Adrenal gland (tissue), 12 donors: Measurements from ENCODE around the gene HDAC10. TPM values are rescaled to one million over a fixed set of nuclear protein-coding genes. Genes with fewer than 3 reads are reported as not detected.
"Not testable (repeated sequence)": the region's sequence is repeated elsewhere in the genome, so short reads cannot be mapped to it uniquely, and the experiment has no call there.

Experiments used
- DNase-seq, 7 donors: peaks; one replicate each; pipeline ENCODE4 v3.0.0-alpha.2; 2019 to 2020
- H3K27ac ChIP-seq, 5 donors: fragments of 200-600 bp; sonication (generic) in 4 of 5; 1 replicate in 3 of 5; 2 replicates in 2 of 5; pipeline versions ENCODE4 v1.5.1 to v1.8.0; 2016 to 2020; ENCODE audit warnings: mild to moderate bottlenecking in 1 of 5
- H3K27me3 ChIP-seq: fragments of 200-600 bp; 2 replicates; pipeline ENCODE4 v1.8.0; 2021
- H3K36me3 ChIP-seq, 2 donors: fragments of 200-600 bp; replicated peaks in 1 of 2; 1 replicate in 1 of 2; 2 replicates in 1 of 2; pipeline versions ENCODE4 v1.5.1 to v1.8.0; 2018 to 2022
- H3K4me1 ChIP-seq, 2 donors: fragments of 200-600 bp; replicated peaks in 1 of 2; 1 replicate in 1 of 2; 2 replicates in 1 of 2; pipeline versions ENCODE4 v1.5.1 to v1.8.0; 2018 to 2021
- H3K4me3 ChIP-seq, 4 donors: fragments of 200-600 bp; sonication (generic) in 3 of 4; one replicate each; pipeline ENCODE4 v1.5.1; 2016 to 2018
- H3K9me3 ChIP-seq, 3 donors: fragments of 200-600 bp; sonication (generic) in 1 of 3; replicated peaks in 1 of 3; 1 replicate in 2 of 3; 2 replicates in 1 of 3; pipeline versions ENCODE4 v1.5.1 to v1.8.0; 2016 to 2021
- POLR2A ChIP-seq, 2 donors: fragments of 450-650 bp; IDR thresholded peaks; one replicate each; pipeline ENCODE4 v1.6.1; 2017; ENCODE audit warnings: antibody characterized with exemption in 2 of 2, mild to moderate bottlenecking in 2 of 2, moderate library complexity in 1 of 2
- WGBS, 4 donors: extraction: QIAGEN DNeasy Blood & Tissue Kit in 2 of 4; methylation state at CpG; one replicate each; pipeline versions ENCODE4 v1.1.5 to v1.1.7; 2013 to 2017; 5-methylcytosine and 5-hydroxymethylcytosine counted together
- intact Hi-C, 2 donors: fragments of 100-400 bp; cut with DNase I; formaldehyde crosslinking; loops; one replicate each; pipeline versions ENCODE4 v1.14.1 to v1.15.0; 2022 to 2023
- polyA plus RNA-seq, 3 donors: library from polyadenylated mRNA; stranded (reverse); fragments of 200-250 nt in 2 of 3; fragments of 350-450 nt in 1 of 3; fragmentation: Illumina TruSeq in 1 of 3; extraction: RNeasy Lipid Tissue Mini Kit (QIAGEN cat#74804) in 1 of 3; gene quantifications; one replicate each; pipeline ENCODE4 v1.2.3, GENCODE V29; 2013 to 2014
- total RNA-seq, 9 donors: library from RNA; depleted of rRNA in 4 of 9; stranded (reverse); fragments of >200 nt in 4 of 9; fragments of 120-200 nt in 1 of 9; fragmentation: NEBNext Ultra II Directional in 1 of 9; extraction: Animal tissue kit (Norgen Biotek cat#: 25700) in 1 of 9; gene quantifications; one replicate each; pipeline versions ENCODE4 v1.1.0 to v1.2.4, GENCODE V29; 2013 to 2023
- TF ChIP-seq, protein P1 (sequence below), 6 experiments: fragments of 450-650 bp in 4 of 6; fragments of 200-600 bp in 2 of 6; sonication (generic) in 1 of 6; IDR thresholded peaks; 1 replicate in 5 of 6; 2 replicates in 1 of 6; pipeline versions ENCODE4 v1.5.1 to v1.8.0; 2016 to 2021; ENCODE audit warnings: antibody characterized with exemption in 6 of 6, mild to moderate bottlenecking in 2 of 6, moderate library complexity in 1 of 6
- donor health status: healthy with polysubstance abuse.
- donor health status: Bipolar disorder and iron deficiency.
- donor health status: DM: yes; HTN: yes; CAD: no.
- donor health status: DM: no; HTN: no; CAD: no.
- donor health status: DM: no; HTN: no; CAD: no.
- donor health status: DM: yes; HTN: yes; CAD: no.

HDAC10 gene
- total and polyA plus RNA-seq, 12 donors = 2.0 to 179 (median 41.5) TPM

- Histone ChIP-seq H3K36me3 (peaks cover 0 to 46% of the 10 kb centered on the region in 2 donors), H3K4me3 (no peak overlapping the region), H3K27ac (no peak overlapping the region), H3K4me1 (peaks cover 9 to 22% of the 10 kb centered on the region in 2 donors), H3K9me3 (no peaks in the 10 kb centered on the region), H3K27me3 (no peaks in the 10 kb centered on the region)
- 33 to 56% (median 44%) methylated on average over 3 to 10 of the region's 10 CpGs; no CpG with 5 or more reads in 1 of the 4 donors for WGBS, 4 donors
- intact Hi-C loops = loop anchor here in 1 of 2 donors (5.0 kb wide), 1 partner anchor 54 kb away; no protein-coding TSS in a partner anchor
- TF ChIP-seq, protein P1, sequence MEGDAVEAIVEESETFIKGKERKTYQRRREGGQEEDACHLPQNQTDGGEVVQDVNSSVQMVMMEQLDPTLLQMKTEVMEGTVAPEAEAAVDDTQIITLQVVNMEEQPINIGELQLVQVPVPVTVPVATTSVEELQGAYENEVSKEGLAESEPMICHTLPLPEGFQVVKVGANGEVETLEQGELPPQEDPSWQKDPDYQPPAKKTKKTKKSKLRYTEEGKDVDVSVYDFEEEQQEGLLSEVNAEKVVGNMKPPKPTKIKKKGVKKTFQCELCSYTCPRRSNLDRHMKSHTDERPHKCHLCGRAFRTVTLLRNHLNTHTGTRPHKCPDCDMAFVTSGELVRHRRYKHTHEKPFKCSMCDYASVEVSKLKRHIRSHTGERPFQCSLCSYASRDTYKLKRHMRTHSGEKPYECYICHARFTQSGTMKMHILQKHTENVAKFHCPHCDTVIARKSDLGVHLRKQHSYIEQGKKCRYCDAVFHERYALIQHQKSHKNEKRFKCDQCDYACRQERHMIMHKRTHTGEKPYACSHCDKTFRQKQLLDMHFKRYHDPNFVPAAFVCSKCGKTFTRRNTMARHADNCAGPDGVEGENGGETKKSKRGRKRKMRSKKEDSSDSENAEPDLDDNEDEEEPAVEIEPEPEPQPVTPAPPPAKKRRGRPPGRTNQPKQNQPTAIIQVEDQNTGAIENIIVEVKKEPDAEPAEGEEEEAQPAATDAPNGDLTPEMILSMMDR (IDR thresholded peaks at IDR 0.05) = peak; percentile 9 to 42 (median 25)
- no peak for TF ChIP-seq POLR2A (IDR thresholded peaks at IDR 0.05)
- DNase-seq = peak in 5 of 7 donors; percentile 27 to 53 (median 46)
These were observed 44.5 kb downstream of the HDAC10 start for GRCh38 chr22:50206599-50206998.

DNA sequence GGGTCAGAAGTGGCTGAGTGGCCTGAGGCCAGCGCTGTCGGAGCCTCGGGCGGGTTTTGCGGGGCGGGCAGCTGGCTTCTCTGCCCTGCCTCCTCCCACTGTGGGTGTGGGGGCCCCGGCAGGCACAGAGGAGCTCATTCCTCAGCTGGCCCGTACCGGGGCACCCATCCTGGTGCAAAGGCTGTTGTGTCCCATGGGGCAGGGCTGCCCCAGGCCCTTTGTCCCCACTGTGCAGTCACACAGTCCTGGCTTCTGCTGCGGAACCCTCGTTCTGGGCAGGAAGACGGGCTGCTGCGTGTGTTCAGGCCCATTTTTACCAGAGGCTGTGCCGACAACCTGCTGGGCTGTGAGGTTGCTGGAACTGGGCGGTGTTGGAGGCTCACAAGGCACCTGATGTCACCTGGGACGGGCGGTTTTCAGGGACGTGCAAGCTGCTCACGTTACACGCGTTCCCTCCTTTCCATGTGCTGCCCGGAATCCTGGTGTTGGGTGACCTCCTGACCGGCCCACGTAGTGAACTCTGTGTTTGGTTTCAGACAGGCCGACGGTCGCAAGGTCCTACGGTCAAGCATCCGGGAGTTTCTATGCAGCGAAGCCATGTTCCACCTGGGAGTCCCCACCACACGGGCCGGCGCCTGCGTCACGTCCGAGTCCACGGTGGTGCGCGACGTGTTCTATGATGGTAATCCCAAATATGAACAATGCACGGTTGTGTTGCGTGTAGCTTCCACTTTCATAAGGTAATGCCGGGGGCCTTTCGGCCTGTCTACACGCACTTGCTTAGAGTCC lies 45.1 kb downstream of the HDAC10 start:
- no peak overlapping the region for H3K27ac ChIP-seq
- no peak overlapping the region for H3K4me3 ChIP-seq
- peaks cover 0 to 40% of the 10 kb centered on the region in 2 donors for H3K36me3 ChIP-seq
- no peak for TF ChIP-seq POLR2A (IDR thresholded peaks at IDR 0.05)
- TF ChIP-seq, protein P1 (IDR thresholded peaks at IDR 0.05) = no peak
- H3K27me3 ChIP-seq = no peaks in the 10 kb centered on the region
- WGBS, 4 donors = 89 to 95% (median 93%) methylated on average over 26 to 45 of the region's 45 CpGs
- no peak for DNase-seq
- H3K9me3 ChIP-seq = no peaks in the 10 kb centered on the region
- H3K4me1 ChIP-seq = peaks cover 13 to 24% of the 10 kb centered on the region in 2 donors
- intact Hi-C loops = loop anchor here in 1 of 2 donors (5.0 kb wide), 1 partner anchor 54 kb away; no protein-coding TSS in a partner anchor

DNA sequence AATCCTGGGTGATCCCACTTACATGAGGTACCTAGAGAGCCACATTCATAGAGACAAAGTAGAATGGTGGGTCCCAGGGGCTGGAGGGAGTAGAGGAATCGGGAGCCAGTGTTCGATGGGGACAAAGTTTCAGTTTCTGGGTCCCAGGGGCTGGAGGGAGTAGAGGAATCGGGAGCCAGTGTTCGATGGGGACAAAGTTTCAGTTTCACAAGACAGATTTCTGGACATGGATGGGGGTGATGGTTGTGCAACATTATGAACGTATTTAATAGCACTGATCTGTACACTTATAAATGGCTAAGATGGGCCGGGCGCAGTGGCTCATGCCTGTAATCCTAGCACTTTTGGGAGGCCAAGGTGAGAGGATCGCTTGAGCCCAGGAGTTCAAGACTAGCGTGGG lies 46.1 kb downstream of the HDAC10 start:
- intact Hi-C loops = loop anchor here in 1 of 2 donors (5.0 kb wide), 1 partner anchor 53 kb away; no protein-coding TSS in a partner anchor
- 81 to 89% (median 86%) methylated on average over 9 of the region's 9 CpGs for WGBS, 4 donors
- not testable (repeated sequence) for H3K9me3 ChIP-seq, H3K4me3 ChIP-seq, H3K27me3 ChIP-seq, DNase-seq, H3K27ac ChIP-seq
- peaks cover 0 to 30% of the 10 kb centered on the region in 2 donors for H3K36me3 ChIP-seq
- H3K4me1 ChIP-seq = peaks cover 16 to 26% of the 10 kb centered on the region in 2 donors

- Histone ChIP-seq H3K4me3 (no peak overlapping the region), H3K27ac (no peak overlapping the region), H3K27me3 (no peaks in the 10 kb centered on the region), H3K4me1 (peaks cover 21 to 26% of the 10 kb centered on the region in 2 donors), H3K36me3 (peaks cover 0 to 29% of the 10 kb centered on the region in 2 donors), H3K9me3 (no peaks in the 10 kb centered on the region)
- no peak for TF ChIP-seq POLR2A (IDR thresholded peaks at IDR 0.05)
- TF ChIP-seq, protein P1 (IDR thresholded peaks at IDR 0.05) = no peak
- DNase-seq = no peak
- intact Hi-C loops = no loop called here
- 84 to 90% (median 90%) methylated on average over 7 of the region's 7 CpGs for WGBS, 4 donors
These were observed 46.5 kb downstream of the HDAC10 start for GRCh38 chr22:50204571-50204970.
